Stimulated activated naive B cell treated with anti-CD40 and anti-IgM and Interleukin-4, amounts not matched to agents 10 μg/mL and 1 μg/mL and 100 μg/mL, for 72 hours (primary cell): ENCODE measurements around the gene LCA5.
"Not testable (repeated sequence)": the region's sequence is repeated elsewhere in the genome, so short reads cannot be mapped to it uniquely, and the experiment has no call there.

Experiments
- ATAC-seq, 2 donors: fragments of 150-1000 bp; cut with Tn5 transposase; replicated peaks; 2 replicates each; pipeline ENCODE4 v1.10.0; 2021; ENCODE audit warnings: moderate library complexity in 1 of 2
- DNase-seq: peaks from one replicate; pipeline ENCODE4 v3.0.0; 2021
- H3K27ac Mint-ChIP-seq: one replicate; pipeline ENCODE4 v1.8.0; 2022; ENCODE audit warnings: mild to moderate bottlenecking, mixed read lengths
- H3K27me3 Mint-ChIP-seq, 2 donors: one replicate each; pipeline ENCODE4 v1.8.0; 2022; ENCODE audit warnings: mixed read lengths in 2 of 2
- H3K36me3 Mint-ChIP-seq, 2 donors: one replicate each; pipeline ENCODE4 v1.8.0; 2022; ENCODE audit warnings: mixed read lengths in 2 of 2, mild to moderate bottlenecking in 1 of 2
- H3K4me1 Mint-ChIP-seq, 2 donors: one replicate each; pipeline ENCODE4 v1.8.0; 2022; ENCODE audit warnings: mixed read lengths in 2 of 2, mild to moderate bottlenecking in 1 of 2
- H3K4me3 Mint-ChIP-seq, 2 donors: one replicate each; pipeline ENCODE4 v1.8.0; 2022; ENCODE audit warnings: mild to moderate bottlenecking in 2 of 2, mixed read lengths in 2 of 2, moderate library complexity in 1 of 2
- H3K9me3 Mint-ChIP-seq, 2 donors: one replicate each; pipeline ENCODE4 v1.8.0; 2022; ENCODE audit warnings: mixed read lengths in 2 of 2, mild to moderate bottlenecking in 1 of 2

Gene LCA5

GRCh38 chr6:79548304-79548703 is 11.1 kb upstream of the LCA5 start:
- no peaks in the 10 kb centered on the region for H3K9me3 Mint-ChIP-seq
- ATAC-seq (no peak), DNase-seq (no peak)
- H3K27ac Mint-ChIP-seq: no peak overlapping the region
- no peaks in the 10 kb centered on the region for H3K27me3 Mint-ChIP-seq
- no peaks in the 10 kb centered on the region for H3K36me3 Mint-ChIP-seq
- H3K4me3 Mint-ChIP-seq: no peak overlapping the region
- H3K4me1 Mint-ChIP-seq: peaks cover 12 to 19% of the 10 kb centered on the region in 2 donors

DNA sequence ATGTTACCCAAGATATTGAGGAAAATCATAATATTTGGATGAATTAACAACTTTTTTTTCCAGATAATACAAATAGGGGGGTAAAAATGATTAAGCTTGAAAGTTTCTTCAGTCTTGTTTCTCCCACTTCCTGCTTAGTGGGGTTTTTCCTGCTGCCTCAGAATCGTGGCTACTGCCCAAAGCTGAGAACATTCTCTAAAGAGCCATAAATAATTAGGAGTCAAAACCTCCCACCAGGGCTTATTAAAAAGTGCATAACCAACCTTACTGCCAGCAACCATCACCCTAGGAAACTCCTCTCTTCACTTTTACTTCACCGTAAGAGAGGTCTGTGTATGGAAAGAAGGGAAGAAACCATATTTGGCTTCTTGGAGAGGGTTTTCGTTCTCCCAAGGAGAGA is 9.0 kb upstream of the LCA5 start:
- H3K9me3 Mint-ChIP-seq: no peaks in the 10 kb centered on the region
- H3K27ac Mint-ChIP-seq: no peak overlapping the region
- no peak for DNase-seq
- H3K4me1 Mint-ChIP-seq: peaks cover 12 to 19% of the 10 kb centered on the region in 2 donors
- no peak for ATAC-seq
- H3K27me3 Mint-ChIP-seq: no peaks in the 10 kb centered on the region
- H3K4me3 Mint-ChIP-seq: no peak overlapping the region
- no peaks in the 10 kb centered on the region for H3K36me3 Mint-ChIP-seq

- Mint-ChIP-seq H3K27ac (peak overlapping the region; percentile 70), H3K27me3 (no peaks in the 10 kb centered on the region), H3K4me1 (peaks cover 12 to 19% of the 10 kb centered on the region in 2 donors), H3K36me3 (peaks cover under 1 to 4% of the 10 kb centered on the region in 2 donors), H3K9me3 (no peaks in the 10 kb centered on the region), H3K4me3 (peak overlapping the region; percentile 69 to 73)
- peak; percentile 49 for DNase-seq
- peak; percentile 89 to 94 for ATAC-seq
Observed at GRCh38 chr6:79544939-79545450, 7.8 kb upstream of the LCA5 start.

- Mint-ChIP-seq H3K9me3 (no peaks in the 10 kb centered on the region), H3K36me3 (peaks cover 2 to 4% of the 10 kb centered on the region in 2 donors), H3K4me3 (peak overlapping the region; percentile 4 to 27), H3K27me3 (no peaks in the 10 kb centered on the region), H3K4me1 (peaks cover 12 to 19% of the 10 kb centered on the region in 2 donors), H3K27ac (no peak overlapping the region)
- DNase-seq (no peak), ATAC-seq (peak; percentile 49 to 59)
Observed at GRCh38 chr6:79544299-79544927, 7.2 kb upstream of the LCA5 start.

- peaks cover 2 to 4% of the 10 kb centered on the region in 2 donors for H3K36me3 Mint-ChIP-seq
- ATAC-seq (peak; percentile 39 to 40), DNase-seq (no peak)
- peaks cover 12 to 19% of the 10 kb centered on the region in 2 donors for H3K4me1 Mint-ChIP-seq
- H3K4me3 Mint-ChIP-seq: peak overlapping the region; percentile 4 to 27
- H3K27ac Mint-ChIP-seq: no peak overlapping the region
- no peaks in the 10 kb centered on the region for H3K9me3 Mint-ChIP-seq
- H3K27me3 Mint-ChIP-seq: no peaks in the 10 kb centered on the region
Observed at GRCh38 chr6:79543886-79544285, 6.7 kb upstream of the LCA5 start.

GRCh38 chr6:79543411-79543810 is 6.2 kb upstream of the LCA5 start:
- H3K27me3 Mint-ChIP-seq: no peaks in the 10 kb centered on the region
- no peak overlapping the region for H3K4me3 Mint-ChIP-seq
- ATAC-seq: no peak
- H3K36me3 Mint-ChIP-seq: peaks cover 2 to 4% of the 10 kb centered on the region in 2 donors
- H3K9me3 Mint-ChIP-seq: no peaks in the 10 kb centered on the region
- DNase-seq: no peak
- H3K4me1 Mint-ChIP-seq: peaks cover 12 to 19% of the 10 kb centered on the region in 2 donors
- H3K27ac Mint-ChIP-seq: no peak overlapping the region

- Mint-ChIP-seq H3K27ac (no peak overlapping the region), H3K36me3 (peaks cover 2 to 4% of the 10 kb centered on the region in 2 donors), H3K4me3 (no peak overlapping the region), H3K9me3 (no peaks in the 10 kb centered on the region), H3K4me1 (no peaks in the 10 kb centered on the region), H3K27me3 (peaks cover 0 to 4% of the 10 kb centered on the region in 2 donors)
- ATAC-seq (no peak), DNase-seq (no peak)
Observed at GRCh38 chr6:79538106-79538971, 1.1 kb upstream of the LCA5 start.

DNA sequence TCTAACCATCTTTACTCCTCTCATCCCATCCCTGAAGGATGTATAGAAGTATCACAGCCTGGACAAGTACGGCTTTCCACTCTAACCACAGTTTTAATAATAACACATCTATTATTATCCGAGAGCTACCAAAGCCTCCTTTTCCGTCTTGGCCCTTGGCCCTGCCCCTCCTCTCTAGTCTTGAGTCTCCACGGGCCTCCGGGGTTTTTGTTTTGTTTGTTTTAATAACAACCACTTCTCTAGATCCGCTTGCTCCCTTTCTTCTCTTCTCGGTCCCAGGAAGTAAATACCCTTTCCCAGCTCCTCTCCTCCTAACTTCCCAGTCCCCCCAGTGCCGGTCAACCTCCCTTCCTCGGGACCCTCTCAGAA is 661 bp downstream of the LCA5 start:
- Mint-ChIP-seq H3K4me3 (no peak overlapping the region), H3K27ac (no peak overlapping the region), H3K36me3 (peaks cover 2 to 4% of the 10 kb centered on the region in 2 donors), H3K27me3 (peaks cover 0 to 4% of the 10 kb centered on the region in 2 donors), H3K9me3 (no peaks in the 10 kb centered on the region), H3K4me1 (no peaks in the 10 kb centered on the region)
- no peak for DNase-seq
- no peak for ATAC-seq

GRCh38 chr6:79529567-79529966 is 7.7 kb downstream of the LCA5 start:
- H3K9me3 Mint-ChIP-seq, H3K36me3 Mint-ChIP-seq, ATAC-seq, H3K27me3 Mint-ChIP-seq, DNase-seq, H3K4me3 Mint-ChIP-seq, H3K27ac Mint-ChIP-seq, H3K4me1 Mint-ChIP-seq: not testable (repeated sequence)

DNA sequence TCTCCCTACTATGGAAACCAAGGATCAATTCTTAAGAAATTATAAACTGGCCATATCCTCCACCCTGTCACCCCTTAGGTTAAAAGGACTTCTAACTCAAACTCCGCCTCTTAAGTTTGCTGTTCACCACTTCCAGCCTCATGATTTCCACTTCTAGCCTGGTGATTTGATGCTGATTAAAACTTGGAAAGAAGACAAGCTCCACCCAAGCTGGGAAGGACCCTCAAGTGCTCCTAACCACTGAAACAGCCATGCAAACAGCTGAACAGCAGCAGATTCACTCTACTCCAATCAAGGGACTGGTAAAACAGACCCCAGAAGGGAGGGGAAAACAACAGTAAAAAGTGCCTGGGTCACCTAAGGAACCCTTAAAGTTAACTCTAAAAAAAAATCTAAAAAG is 10.3 kb downstream of the LCA5 start:
- DNase-seq (no peak), ATAC-seq (no peak)
- Mint-ChIP-seq H3K9me3 (peaks cover 0 to 2% of the 10 kb centered on the region in 2 donors), H3K4me3 (no peak overlapping the region), H3K4me1 (peaks cover 0 to 1% of the 10 kb centered on the region in 2 donors), H3K36me3 (peaks cover 0 to 1% of the 10 kb centered on the region in 2 donors), H3K27ac (no peak overlapping the region), H3K27me3 (no peaks in the 10 kb centered on the region)

- Mint-ChIP-seq H3K36me3 (peaks cover 0 to 1% of the 10 kb centered on the region in 2 donors), H3K4me3 (no peak overlapping the region), H3K4me1 (peaks cover 0 to 1% of the 10 kb centered on the region in 2 donors), H3K9me3 (peaks cover 0 to 2% of the 10 kb centered on the region in 2 donors), H3K27ac (no peak overlapping the region), H3K27me3 (no peaks in the 10 kb centered on the region)
- DNase-seq: no peak
- no peak for ATAC-seq
Observed at GRCh38 chr6:79525272-79526100, 11.7 kb downstream of the LCA5 start.

- Mint-ChIP-seq H3K27ac (no peak overlapping the region), H3K9me3 (no peaks in the 10 kb centered on the region), H3K36me3 (no peaks in the 10 kb centered on the region), H3K27me3 (no peaks in the 10 kb centered on the region), H3K4me1 (peaks cover 0 to 1% of the 10 kb centered on the region in 2 donors), H3K4me3 (no peak overlapping the region)
- ATAC-seq (no peak), DNase-seq (no peak)
Observed at GRCh38 chr6:79524065-79524464, 13.2 kb downstream of the LCA5 start.

DNA sequence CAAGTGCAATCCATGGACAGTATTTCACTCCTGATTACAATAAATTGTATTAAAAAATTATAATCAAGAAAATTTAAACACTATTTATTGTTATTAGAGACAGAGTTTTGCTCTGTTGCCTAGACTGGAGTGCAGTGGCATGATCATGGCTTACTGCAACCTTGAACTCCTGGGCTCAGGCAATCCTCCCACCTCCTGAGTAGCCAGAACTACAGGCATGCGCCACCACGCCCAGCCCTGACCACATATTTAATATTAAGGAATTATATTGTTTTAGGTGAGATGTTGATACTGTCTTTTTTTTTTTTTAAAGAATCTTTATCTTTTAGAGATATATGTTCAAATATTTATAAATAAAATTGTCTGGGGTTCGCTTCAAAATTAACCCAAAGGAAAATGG is 14.6 kb downstream of the LCA5 start:
- no peaks in the 10 kb centered on the region for H3K36me3 Mint-ChIP-seq
- H3K27ac Mint-ChIP-seq: no peak overlapping the region
- DNase-seq (no peak), ATAC-seq (no peak)
- H3K27me3 Mint-ChIP-seq: no peaks in the 10 kb centered on the region
- H3K4me1 Mint-ChIP-seq: peaks cover 0 to 1% of the 10 kb centered on the region in 2 donors
- H3K4me3 Mint-ChIP-seq: no peak overlapping the region
- no peaks in the 10 kb centered on the region for H3K9me3 Mint-ChIP-seq

GRCh38 chr6:79520534-79520933 is 16.7 kb downstream of the LCA5 start:
- Mint-ChIP-seq H3K9me3 (no peaks in the 10 kb centered on the region), H3K4me1 (peaks cover 0 to 1% of the 10 kb centered on the region in 2 donors), H3K27me3 (no peaks in the 10 kb centered on the region), H3K36me3 (no peaks in the 10 kb centered on the region), H3K27ac (no peak overlapping the region), H3K4me3 (no peak overlapping the region)
- DNase-seq: no peak
- ATAC-seq: no peak
